Peyer's patch (tissue), 4 donors: ENCODE measurements around the gene C9orf50.
"Not testable (repeated sequence)": the region's sequence is repeated elsewhere in the genome, so short reads cannot be mapped to it uniquely, and the experiment has no call there.

Source experiments
- CTCF ChIP-seq, 6 experiments: fragments of 450-650 bp in 4 of 6; fragments of 200-600 bp in 2 of 6; sonication (generic) in 1 of 6; IDR thresholded peaks; one replicate each; pipeline ENCODE4 v1.5.1; 2017 to 2019; ENCODE audit warnings: antibody characterized with exemption in 6 of 6, mild to moderate bottlenecking in 3 of 6, moderate library complexity in 1 of 6
- POLR2A ChIP-seq, 2 donors: fragments of 450-650 bp; IDR thresholded peaks; one replicate each; pipeline ENCODE4 v1.5.1; 2017; ENCODE audit warnings: antibody characterized with exemption in 2 of 2, mild to moderate bottlenecking in 2 of 2, moderate library complexity in 2 of 2

DNA sequence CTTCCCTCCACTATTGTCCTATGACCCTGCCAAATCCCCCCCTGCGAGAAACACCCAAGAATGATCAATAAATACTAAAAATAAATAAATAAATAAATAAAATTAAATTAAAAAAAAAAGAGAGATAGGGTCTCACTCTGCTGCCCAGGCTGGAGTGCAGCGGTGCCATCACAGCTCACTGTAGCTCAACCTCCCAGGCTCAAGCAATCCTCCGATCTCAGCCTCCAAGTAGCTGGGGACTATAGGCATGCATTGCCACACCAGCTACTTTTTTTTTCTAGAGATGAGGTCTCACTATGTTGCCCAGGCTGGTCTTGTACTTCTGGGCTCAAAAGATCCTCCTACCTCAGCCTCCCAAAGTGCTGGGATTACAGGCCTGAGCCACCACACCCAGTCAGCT lies 41.3 kb upstream of the C9orf50 start:
- not testable (repeated sequence) for TF ChIP-seq CTCF, POLR2A (IDR thresholded peaks at IDR 0.05)
